ENCODE measurements around the gene IFNGR1.
"Not testable (repeated sequence)": the region's sequence is repeated elsewhere in the genome, so short reads cannot be mapped to it uniquely, and the experiment has no call there.

The IFNGR1 gene

DNA sequence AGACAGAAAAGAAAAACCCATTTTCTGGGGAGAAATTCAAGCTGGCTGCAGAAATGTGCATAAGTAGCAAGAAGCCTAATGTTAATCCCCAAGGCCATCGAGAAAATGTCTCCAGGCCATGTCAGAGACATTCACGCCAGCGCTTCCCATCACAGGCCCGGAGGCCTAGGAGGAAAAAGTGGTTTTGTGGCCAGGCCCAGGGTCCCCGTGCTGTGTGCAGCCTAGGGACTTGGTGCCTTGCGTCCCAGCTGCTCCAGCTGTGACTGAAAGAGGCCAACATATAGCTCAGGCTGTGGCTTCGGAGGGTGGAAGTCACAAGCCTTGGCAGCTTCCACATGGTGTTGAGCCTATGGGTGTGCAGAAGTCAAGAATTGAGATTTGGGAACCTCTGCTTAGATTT is 10.9 kb downstream of the IFNGR1 start:
- DNase-seq = no peak

DNA sequence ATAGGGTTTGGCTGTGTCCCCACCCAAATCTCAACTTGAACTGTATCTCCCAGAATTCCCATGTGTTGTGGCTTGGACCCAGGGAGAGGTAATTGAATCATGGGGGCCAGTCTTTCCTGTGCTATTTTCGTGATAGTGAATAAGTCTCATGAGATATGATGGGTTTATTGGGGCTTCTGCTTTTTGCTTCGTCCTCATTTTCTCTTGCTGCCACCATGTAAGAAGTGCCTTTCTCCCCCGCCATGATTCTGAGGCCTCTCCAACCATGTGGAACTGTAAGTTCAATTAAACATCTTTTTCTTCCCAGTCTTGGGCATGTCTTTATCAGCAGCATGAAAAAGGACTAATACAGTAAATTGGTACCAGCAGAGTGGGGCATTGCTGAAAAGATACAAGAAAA is 11.7 kb downstream of the IFNGR1 start:
- DNase-seq = not testable (repeated sequence)

DNA sequence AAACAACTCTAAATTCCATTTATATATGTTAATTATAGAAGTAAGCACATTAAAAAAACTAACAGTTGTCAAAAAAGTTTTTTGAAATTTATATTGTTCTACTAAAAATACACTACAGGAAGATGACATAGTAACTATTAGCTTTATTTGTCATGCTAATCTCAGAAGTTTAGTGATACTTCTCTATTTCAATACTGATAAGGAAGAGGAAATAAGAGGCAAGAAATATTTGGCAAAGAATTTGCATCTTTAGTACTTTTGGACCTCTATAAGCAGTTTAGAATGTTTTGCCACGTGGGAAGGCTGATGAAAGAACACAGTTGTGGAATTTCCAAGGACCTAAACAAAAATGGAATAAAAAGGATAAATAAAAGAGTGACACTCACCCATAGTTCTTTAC is 12.6 kb downstream of the IFNGR1 start:
- no peak for DNase-seq

DNA sequence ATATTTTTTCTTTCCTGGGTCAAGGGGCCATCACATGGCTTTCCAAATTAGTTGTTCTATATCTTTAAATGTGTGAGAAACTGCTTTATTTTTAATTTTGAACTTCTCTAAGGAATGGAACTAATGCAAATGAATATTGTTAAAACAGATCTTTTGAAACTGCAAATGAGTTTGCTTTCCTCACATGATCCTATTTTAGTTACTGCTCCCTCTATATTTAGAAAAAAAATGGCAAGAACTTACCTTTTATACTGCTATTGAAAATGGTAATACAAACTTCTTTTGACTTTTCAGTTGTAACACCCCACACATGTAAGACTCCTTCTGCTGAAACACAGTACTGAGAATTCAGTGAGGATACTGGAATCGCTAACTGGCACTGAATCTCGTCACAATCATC is 15.9 kb downstream of the IFNGR1 start:
- DNase-seq = no peak

DNA sequence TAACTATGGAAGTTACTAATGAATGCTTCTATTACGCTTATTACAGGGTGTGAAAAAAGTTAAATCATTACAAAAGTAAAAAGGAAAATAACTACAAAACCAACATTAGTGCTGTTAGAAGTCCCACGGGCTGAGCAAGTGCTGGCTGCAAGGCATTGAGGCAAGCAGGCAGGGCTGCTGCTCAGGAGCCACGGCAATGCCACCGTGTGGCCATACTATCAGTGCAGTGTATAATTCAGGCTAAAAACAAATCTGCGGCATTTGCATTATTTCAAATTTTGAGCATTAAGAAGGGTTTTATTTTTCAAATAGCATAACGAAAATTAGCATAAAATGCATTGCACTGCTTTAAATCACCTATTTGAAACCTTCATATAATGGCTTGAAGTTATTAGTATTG is 17.1 kb downstream of the IFNGR1 start:
- no peak for DNase-seq

DNA sequence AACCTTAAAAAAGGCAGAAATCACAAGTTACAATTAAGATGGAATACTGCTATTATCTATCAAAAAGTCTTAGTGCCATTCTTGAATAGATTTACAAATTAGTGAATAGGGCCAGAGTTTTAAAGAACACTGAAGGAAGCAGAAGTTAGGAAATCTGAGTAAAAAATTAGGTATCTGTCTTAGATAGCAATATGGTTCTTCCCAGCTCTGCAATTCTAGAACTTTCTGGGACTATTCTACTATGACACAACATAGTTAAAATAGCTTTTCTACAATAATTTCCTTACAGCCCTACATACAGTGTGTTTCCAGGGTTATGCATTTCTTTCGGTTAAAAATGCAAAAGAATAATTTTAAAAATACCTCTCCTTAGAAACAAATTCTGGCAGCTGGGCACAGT is 18.2 kb downstream of the IFNGR1 start:
- no peak for DNase-seq

DNA sequence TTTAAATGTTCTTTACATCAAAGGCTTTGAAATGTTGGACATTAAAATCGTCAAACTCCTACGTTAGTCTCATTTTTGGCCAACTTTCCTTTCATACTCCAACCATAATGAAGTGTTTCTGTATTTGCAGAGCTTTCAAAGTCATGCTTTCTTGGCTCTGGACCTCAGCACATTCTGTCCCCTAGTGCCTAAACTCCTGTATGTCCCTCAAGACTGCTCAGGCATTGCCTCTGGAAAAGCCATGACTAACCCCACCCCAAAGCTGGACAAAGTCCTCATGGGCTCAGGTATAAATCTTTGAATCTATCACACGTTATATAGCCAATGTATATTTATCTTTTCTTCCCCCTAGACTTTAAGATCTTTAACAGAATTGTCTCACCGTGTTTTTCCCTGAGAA is 18.9 kb downstream of the IFNGR1 start:
- DNase-seq = no peak

DNA sequence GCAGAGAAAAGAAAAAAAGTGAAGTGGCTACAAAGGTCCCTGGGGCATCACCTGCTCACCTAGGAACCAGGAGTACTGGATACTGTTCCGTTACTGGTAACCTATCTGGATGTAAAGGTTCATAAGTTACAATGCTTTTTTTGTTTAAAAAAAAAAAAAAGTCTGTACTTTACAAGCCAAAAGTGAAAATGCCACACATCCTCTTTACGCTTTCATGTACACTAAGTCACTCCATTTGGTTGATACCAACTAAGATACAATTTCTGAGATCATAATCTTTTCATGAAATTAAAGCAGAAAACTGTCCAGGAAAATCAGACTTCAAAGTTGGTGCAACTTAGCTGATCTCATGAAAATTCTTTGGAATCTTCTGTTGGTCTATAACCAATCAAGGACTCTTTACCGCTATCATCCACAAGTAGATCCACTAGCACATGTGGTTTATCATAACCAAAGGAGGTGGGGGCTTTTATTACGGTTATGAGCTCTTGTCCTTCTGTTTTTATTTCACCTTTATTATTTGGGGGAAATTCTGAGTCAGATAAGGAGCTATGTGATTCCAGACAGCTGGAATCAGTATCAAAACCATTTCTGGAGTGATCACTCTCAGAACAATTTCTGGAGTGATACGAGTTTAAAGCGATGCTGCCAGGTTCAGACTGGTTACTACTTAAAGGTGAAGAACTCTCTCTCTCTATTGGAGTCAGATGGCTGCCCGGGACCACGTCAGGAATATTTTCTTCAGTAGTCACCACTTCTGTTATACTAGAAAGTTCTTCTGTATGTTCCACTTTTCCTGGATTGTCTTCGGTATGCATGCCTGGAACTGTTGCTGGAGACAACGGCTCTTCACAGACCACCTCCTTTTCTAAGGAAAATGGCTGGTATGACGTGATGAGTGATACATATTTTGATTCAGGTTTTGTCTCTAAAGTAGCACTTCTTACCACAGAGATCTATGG is 21.2 kb downstream of the IFNGR1 start:
- DNase-seq = no peak

DNA sequence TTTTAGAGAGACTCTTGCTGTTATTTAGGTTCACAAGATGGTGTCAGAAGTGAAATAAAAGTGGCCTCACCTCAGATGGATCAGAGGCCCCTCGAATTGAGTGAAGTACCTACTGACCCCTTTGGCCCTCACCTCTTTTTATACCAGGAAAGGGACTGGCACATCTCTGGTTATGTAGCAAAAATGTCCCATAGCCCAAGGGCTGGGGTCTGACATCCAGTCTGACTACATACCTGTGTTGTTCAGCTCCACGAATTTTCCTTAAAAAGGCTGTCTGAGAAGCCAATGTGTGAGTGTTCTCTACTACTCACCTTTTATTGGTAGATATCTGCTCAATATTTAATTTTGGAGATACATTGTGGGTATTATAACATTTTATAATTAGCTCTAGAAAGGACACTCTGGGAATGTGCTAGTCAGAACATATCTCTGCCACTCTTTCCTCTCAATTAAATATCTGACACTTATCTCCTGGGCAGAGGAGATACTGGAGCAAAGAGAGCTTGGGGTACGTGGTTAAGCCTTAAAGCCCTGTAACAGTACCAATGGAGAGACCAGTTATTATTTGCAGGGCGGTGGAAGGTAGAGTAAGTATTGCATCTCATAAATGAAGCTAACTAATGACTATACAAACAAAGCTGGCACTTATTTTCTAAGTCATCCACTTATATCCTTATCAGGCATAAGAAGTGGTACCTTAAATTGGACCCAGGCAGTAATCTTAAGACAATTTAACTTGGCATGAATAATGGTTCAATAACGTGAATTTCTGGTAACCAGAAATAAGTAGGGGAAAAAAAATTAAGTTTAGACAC is 25.7 kb downstream of the IFNGR1 start:
- no peak for DNase-seq

DNA sequence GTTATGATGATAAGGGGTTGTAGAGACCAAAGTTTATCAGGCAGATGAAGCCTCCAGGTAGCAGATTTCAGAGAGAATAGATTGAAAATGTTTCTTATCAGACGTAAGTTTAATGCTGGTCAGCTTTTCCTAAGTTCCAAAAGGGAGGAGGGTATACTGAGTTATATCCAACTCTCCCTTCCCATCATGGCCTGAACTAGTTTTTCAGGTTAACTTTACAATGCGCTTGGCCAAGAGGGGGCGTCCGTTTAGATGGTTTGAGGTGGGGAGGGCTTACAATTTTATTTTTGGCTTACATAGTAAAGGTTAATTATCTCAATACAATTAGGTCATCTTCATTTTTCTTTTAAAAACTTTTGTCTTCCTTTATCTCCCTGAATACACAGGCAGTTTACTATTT is 26.4 kb downstream of the IFNGR1 start:
- no peak for DNase-seq

DNA sequence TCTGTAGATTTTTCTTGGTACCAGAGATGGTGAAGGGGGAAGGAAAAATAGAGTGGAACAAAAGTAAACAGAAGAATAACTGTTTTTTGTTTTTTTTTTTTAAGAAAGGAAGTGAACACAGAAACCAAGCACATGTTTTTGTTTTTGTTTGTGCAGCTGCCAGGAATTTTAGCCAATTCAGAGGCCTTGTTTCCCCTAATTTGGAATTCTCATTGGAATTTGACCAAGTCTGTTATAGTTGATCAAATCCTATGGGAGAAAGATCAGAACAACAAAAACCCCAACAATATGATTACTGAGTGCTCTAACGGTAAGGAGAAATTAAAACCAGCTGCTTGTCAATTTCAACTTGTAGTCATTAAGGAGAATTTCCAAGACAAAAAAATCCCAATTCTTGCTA is 27.5 kb downstream of the IFNGR1 start:
- DNase-seq = no peak

DNA sequence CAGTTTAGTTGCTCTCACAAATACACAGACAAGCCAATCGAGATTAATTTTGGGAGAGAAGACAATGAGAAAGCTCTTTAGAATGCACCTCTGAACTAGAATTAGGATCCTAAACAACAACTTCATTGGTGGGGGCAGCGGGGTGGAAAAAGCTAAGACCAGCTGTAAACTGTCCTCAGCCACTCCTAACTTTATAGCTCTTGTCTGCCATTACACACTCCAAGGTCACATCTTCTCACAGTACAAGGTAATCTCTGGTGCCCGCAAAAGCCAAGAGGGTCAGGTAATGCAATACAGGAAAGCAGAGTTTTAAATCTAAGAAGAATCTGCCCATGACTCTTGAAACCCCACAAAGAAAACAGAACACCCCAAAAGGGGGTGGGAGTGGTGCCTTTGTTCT is 27.9 kb downstream of the IFNGR1 start:
- DNase-seq = no peak

DNA sequence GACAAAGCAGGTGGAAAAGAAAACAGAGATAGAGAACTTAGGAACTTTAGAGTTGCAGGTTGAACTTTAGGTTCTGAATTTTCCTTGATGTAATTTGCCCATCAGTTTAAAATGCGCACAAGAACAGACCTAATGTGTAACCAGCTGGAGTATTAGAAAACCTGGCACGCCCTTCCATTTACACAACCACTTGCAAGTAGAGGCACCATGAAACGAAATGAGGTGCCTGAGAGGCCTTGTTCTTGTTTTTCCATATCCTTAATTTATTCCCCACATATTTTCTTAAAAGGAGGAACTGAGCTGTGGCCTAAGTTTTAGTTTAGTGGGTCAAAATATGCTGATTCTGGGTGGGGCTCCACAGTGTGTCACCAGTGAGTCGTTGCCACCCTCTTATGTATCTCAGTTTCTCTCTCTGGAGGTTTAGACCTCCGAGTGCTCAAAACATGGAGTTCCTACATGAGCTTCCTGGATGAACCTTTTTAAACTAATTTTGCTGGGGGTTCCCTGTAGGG is 28.5 kb downstream of the IFNGR1 start:
- no peak for DNase-seq

DNA sequence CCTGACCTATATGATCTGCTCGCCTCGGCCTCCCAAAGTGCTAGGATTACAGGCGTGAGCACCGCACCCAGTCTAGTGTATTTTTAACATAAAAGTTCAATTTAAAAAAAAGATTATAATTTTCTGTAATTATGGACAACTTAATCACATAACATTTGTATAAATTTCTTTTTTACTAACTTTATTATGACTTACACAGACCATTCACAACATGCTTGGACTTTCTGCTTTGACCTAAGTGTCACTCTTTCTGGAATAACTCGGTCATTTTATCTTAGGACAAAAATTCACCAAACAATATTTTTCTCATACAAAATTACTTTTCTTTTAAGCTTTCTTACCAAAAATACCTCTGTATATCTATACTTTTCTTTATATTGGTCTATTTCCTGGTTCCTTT is 30.3 kb downstream of the IFNGR1 start:
- DNase-seq = no peak

DNA sequence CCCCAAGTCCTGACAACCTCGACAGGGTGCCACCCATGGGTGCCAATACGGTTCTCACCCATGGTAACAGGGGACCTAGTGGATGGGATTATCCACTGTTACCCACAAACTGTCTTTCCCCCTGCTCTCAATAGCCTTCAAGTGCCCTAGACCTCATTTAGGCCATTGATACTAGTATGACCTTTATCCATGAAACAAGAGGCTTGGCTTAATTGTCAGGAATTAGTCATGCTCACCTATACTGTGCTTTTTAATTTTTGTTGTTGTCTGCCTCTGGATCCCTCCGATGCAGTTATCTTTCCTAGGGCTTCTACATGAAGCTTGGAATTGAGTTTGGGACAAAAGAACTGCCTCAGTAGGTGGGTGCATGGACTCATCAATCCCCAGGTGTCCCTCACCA is 33.9 kb downstream of the IFNGR1 start:
- DNase-seq = no peak

DNA sequence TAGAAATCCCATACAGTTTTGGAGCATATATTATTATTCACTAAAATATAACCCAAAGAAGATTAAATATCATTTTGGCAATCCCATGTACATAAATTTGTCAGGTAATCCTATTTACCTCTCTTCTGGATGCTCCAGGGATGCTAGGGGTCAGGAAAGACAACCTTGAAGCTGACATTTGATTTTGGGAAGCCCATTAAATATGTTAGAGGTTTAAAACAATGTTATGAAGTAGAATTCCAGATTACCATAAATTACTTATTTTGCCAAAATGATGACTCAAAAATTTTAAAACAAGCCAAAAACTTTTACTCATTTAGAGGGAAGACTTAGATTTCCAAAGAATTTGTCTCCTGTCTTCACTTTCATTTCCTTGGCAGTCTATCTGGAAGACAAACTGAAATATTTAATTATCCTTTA is 36.5 kb downstream of the IFNGR1 start:
- no peak for DNase-seq

DNA sequence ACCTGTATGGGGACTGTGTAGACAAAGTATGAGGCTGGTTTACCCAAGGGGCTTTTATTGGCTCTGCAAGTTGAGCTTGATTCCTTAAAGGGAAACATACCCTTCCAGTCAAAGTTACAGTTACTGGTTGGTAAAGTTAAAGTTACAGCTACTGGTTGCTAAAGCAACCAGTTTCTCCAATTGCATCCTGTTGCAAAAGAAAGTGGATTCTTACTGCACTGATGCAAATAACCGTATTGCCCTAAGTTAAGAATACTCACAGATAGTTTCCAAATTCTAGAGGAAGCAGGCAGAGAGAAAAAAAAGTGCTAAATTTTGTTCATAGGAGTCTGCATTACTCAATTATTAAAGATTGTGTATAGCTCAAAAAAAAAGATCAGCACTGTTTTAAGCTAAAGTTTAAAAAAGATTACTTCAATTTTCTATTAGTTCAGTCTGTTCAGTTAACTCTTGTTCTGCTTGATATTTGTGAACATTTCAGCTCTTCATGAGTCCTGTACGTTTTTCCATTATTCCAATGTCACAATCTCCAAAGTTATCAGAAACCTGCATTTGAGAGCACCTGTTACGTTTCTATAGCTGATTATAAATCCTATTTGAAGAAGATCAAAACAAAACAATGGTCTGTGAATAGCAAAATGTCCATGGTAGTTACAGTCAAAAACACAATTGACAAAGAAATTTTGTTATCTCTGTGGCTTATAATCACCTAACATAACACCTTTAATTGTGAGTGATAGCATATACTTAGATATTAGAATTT is 37.1 kb downstream of the IFNGR1 start:
- no peak for DNase-seq

DNA sequence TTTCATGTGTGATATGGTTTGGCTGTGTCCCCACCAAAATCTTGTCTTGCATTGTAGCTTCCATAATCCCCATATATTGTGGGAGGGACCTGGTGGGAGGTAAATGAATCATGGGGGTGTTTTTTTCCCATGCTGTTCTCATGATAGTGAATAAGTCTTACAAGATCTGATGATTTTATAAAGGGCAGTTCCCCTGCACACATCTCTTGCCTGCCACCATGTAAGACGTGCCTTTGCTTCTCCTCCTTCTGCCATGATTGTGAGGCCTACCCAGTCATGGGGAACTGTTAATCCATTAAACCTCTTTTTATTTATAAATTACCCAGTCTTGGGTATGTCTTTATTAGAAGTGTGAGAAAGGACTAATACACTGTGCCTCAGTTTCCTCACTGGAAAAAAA is 41.6 kb downstream of the IFNGR1 start:
- no peak for DNase-seq

DNA sequence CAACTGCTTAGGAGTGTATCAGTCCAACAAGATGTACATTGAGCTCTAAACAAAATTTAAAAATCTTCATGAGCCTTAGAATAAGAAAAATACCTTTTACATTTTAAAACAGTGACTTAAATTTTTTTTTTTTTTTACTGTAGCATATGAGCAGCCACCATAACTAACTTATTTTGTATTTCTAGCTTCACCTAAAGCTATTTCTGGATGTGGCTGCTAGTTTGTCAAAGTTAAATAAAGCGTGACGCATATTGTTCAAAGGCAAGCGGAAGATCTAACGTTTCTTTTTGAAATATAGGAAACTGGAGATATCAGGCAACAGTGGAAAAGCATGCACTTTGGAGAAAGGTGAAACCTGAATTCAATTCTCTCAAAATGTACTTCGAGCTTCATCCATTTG is 42.5 kb downstream of the IFNGR1 start:
- DNase-seq = no peak

DNA sequence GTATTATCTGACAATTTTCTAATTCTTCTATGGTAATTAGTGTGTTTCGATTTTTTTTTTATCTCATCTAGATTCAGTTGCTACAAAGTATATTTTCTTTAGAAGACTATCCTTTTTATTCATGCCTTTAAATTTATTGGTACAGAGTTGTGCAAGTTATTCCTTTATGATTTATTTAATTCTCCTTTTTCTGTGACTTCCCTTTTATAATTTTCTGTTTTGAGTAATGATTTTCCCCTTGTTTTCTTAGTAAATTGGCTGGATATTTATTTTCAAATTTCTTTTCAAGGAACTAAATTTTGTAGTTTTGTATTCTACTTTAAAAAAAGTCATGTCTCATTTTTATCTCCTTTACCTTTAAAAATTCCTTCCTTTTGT is 43.3 kb downstream of the IFNGR1 start:
- no peak for DNase-seq

DNA sequence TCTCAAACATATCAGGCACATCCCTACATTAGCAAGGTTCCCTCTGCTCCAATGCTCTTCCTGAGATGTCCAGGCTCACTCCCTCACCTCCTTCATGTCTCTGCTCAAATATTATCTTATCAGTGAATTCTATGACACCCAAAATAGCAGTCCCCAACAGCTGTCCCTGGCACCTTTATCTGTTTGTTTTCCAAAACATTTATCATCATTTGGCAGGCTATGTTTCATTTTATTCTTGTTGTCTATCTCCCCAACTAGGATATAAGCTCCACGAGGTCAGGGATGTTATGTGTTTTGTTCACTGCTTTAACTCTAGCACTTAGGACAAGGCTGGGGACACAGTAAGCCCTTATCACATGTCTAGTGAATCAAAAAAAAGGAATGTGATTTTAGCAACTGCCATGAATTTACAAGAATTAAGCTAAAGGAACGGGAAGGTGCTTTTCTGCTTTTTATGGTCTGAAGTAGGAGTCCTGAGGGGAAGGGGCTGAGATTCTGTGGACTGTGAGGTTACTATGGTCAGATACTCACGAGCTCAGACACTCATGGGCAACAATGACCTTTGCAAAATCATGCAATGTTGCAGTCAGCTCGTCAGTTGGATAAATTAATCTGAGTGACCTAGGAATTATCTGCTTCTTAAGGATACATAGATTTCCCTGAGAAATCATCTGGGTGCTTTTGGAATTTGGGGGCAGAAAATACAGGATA is 43.9 kb downstream of the IFNGR1 start:
- DNase-seq = no peak

DNA sequence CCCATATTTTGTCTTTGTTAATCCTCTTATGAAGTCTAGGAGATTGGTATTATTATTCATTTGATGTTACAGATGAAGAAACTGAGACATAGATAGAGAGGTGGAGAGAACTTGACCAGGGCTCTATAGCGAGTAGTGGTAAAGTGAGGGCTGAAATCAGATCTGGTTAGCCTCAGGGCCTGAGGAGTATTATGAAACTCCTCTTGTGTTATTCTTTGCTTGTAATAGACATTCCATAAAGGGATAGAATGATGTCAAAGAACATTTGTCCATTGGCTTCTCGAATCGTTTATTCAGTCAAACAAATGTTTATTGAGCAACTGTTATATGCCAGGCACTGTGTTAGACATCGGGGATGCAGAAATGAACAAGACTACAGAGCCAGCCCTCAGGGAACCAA is 45.7 kb downstream of the IFNGR1 start, which contains the start of gene IL22RA2:
Gene IL22RA2, minus strand, starts transcription at position 144 of the 400 bp plus-strand sequence. CDS start 11,895 bp downstream, outside the sequence.
- no peak for DNase-seq
